KMS-11 (cell line): ENCODE results near the gene SUPT3H.
"Not testable (repeated sequence)": the region's sequence is repeated elsewhere in the genome, so short reads cannot be mapped to it uniquely, and the experiment has no call there.

Experiments
- H2AFZ ChIP-seq: fragments of 200-600 bp; sonication (generic); 2 replicates; pipeline ENCODE4 v1.6.1; 2016; ENCODE audit warnings: antibody characterized with exemption, mixed run types, low read depth
- H3K27ac ChIP-seq: fragments of 200-600 bp; sonication (generic); 2 replicates; pipeline ENCODE4 v1.6.1; 2016; ENCODE audit warnings: mild to moderate bottlenecking, mixed run types
- H3K27me3 ChIP-seq: fragments of 200-600 bp; sonication (generic); 2 replicates; pipeline ENCODE4 v1.6.1; 2017; ENCODE audit warnings: mild to moderate bottlenecking, low read depth, mixed run types, moderate library complexity; ENCODE audit not compliant: insufficient read depth
- H3K36me3 ChIP-seq: fragments of 200-600 bp; sonication (generic); 2 replicates; pipeline ENCODE4 v1.6.1; 2017; ENCODE audit warnings: mild to moderate bottlenecking, mixed run types; ENCODE audit not compliant: insufficient read depth
- H3K4me1 ChIP-seq: fragments of 200-600 bp; sonication (generic); 2 replicates; pipeline ENCODE4 v1.6.1; 2016; ENCODE audit warnings: mild to moderate bottlenecking, low read depth, mixed run types; ENCODE audit not compliant: poor library complexity, severe bottlenecking
- H3K4me2 ChIP-seq: fragments of 200-600 bp; sonication (generic); 2 replicates; pipeline ENCODE4 v1.7.0; 2016; ENCODE audit warnings: mild to moderate bottlenecking, mixed run types
- H3K4me3 ChIP-seq: fragments of 200-600 bp; sonication (generic); IDR thresholded peaks from 2 replicates; pipeline ENCODE4 v1.6.1; 2017; ENCODE audit warnings: low read depth, low read length, mixed read lengths; ENCODE audit not compliant: insufficient read depth
- H3K79me2 ChIP-seq: fragments of 200-600 bp; sonication (generic); 2 replicates; pipeline ENCODE4 v1.6.1; 2016; ENCODE audit warnings: low read depth, mixed run types; ENCODE audit not compliant: insufficient read depth
- H3K9ac ChIP-seq: fragments of 200-600 bp; sonication (generic); 2 replicates; pipeline ENCODE4 v1.6.1; 2016; ENCODE audit warnings: mild to moderate bottlenecking, mixed run types
- H4K20me1 ChIP-seq: fragments of 200-600 bp; sonication (generic); 2 replicates; pipeline ENCODE4 v1.6.1; 2016; ENCODE audit warnings: mild to moderate bottlenecking, mixed run types; ENCODE audit not compliant: insufficient read depth
- CTCF ChIP-seq: fragments of 200-600 bp; sonication (generic); conservative IDR thresholded peaks from 2 replicates; pipeline ENCODE4 v1.6.1; 2017; ENCODE audit warnings: low read depth, mild to moderate bottlenecking, antibody characterized with exemption, low read length, moderate library complexity, mixed read lengths

SUPT3H gene

GRCh38 chr6:45148711-45149341 is 228.9 kb downstream of the SUPT3H start:
- Histone ChIP-seq H3K36me3 (no peaks in the 10 kb centered on the region), H3K9ac (no peak overlapping the region), H4K20me1 (no peaks in the 10 kb centered on the region), H3K27ac (no peak overlapping the region), H3K27me3 (no peaks in the 10 kb centered on the region), H3K79me2 (no peaks in the 10 kb centered on the region), H3K4me1 (peaks cover 9% of the 10 kb centered on the region), H3K4me3 (no peak overlapping the region), H3K4me2 (no peak overlapping the region), H2AFZ (no peak overlapping the region)
- TF ChIP-seq CTCF = no peak

GRCh38 chr6:45148278-45148677 is 229.5 kb downstream of the SUPT3H start:
- no peaks in the 10 kb centered on the region for H3K79me2 ChIP-seq
- H3K27me3 ChIP-seq = no peaks in the 10 kb centered on the region
- no peaks in the 10 kb centered on the region for H3K36me3 ChIP-seq
- H4K20me1 ChIP-seq = no peaks in the 10 kb centered on the region
- H3K4me3 ChIP-seq = no peak overlapping the region
- H3K4me2 ChIP-seq = no peak overlapping the region
- H3K9ac ChIP-seq = no peak overlapping the region
- peaks cover 9% of the 10 kb centered on the region for H3K4me1 ChIP-seq
- H3K27ac ChIP-seq = no peak overlapping the region
- no peak overlapping the region for H2AFZ ChIP-seq
- TF ChIP-seq CTCF = no peak

GRCh38 chr6:45145658-45146057 is 232.1 kb downstream of the SUPT3H start:
- H3K4me2 ChIP-seq, H3K36me3 ChIP-seq, H3K9ac ChIP-seq, H2AFZ ChIP-seq, H3K79me2 ChIP-seq, H3K27me3 ChIP-seq, H3K27ac ChIP-seq, H3K4me1 ChIP-seq, H3K4me3 ChIP-seq, H4K20me1 ChIP-seq: not testable (repeated sequence)

GRCh38 chr6:45138765-45139164 is 239.0 kb downstream of the SUPT3H start:
- Histone ChIP-seq H3K79me2 (no peaks in the 10 kb centered on the region), H3K36me3 (no peaks in the 10 kb centered on the region), H3K4me1 (no peaks in the 10 kb centered on the region), H3K4me3 (no peak overlapping the region), H2AFZ (no peak overlapping the region), H3K27ac (no peak overlapping the region), H3K9ac (no peak overlapping the region), H4K20me1 (no peaks in the 10 kb centered on the region), H3K27me3 (no peaks in the 10 kb centered on the region), H3K4me2 (no peak overlapping the region)
- no peak for TF ChIP-seq CTCF

- Histone ChIP-seq H3K36me3 (no peaks in the 10 kb centered on the region), H4K20me1 (no peaks in the 10 kb centered on the region), H3K4me3 (no peak overlapping the region), H3K27ac (no peak overlapping the region), H3K4me1 (no peaks in the 10 kb centered on the region), H3K9ac (no peak overlapping the region), H2AFZ (no peak overlapping the region), H3K27me3 (no peaks in the 10 kb centered on the region), H3K79me2 (no peaks in the 10 kb centered on the region), H3K4me2 (no peak overlapping the region)
- no peak for TF ChIP-seq CTCF
Observed at GRCh38 chr6:45136495-45136894, 241.2 kb downstream of the SUPT3H start.
